Skin of body (tissue), 2 donors: ENCODE measurements around the gene NUP58. TPM values are rescaled to one million over a fixed set of nuclear protein-coding genes. Genes with fewer than 3 reads are reported as not detected.
"Not testable (repeated sequence)": the region's sequence is repeated elsewhere in the genome, so short reads cannot be mapped to it uniquely, and the experiment has no call there.

ENCODE experiments used
- DNase-seq: peaks from one replicate; lab custom pipeline; 2025; lab: John Stamatoyannopoulos, UW
- total RNA-seq: library from RNA; depleted of rRNA; stranded (reverse); fragments of >200 nt; gene quantifications from one replicate; pipeline ENCODE4 v1.2.3, GENCODE V29; 2014

The NUP58 gene
- total RNA-seq, 1 donor from 2014 or later: 68.0 TPM

GRCh38 chr13:25306671-25307464 is 5.4 kb downstream of the NUP58 start:
- DNase-seq: no peak

GRCh38 chr13:25310891-25311290 is 9.5 kb downstream of the NUP58 start:
- DNase-seq: no peak

GRCh38 chr13:25318946-25319345 is 17.5 kb downstream of the NUP58 start:
- DNase-seq: not testable (repeated sequence)

- DNase-seq: no peak
Measured at GRCh38 chr13:25319771-25320170, 18.3 kb downstream of the NUP58 start.

GRCh38 chr13:25324100-25324499 is 22.7 kb downstream of the NUP58 start:
- DNase-seq: no peak

- DNase-seq: no peak
Measured at GRCh38 chr13:25329706-25330105, 28.3 kb downstream of the NUP58 start.

GRCh38 chr13:25330541-25330940 is 29.1 kb downstream of the NUP58 start:
- DNase-seq: no peak

- no peak for DNase-seq
Measured at GRCh38 chr13:25335856-25336255, 34.4 kb downstream of the NUP58 start.

- DNase-seq: no peak
Measured at GRCh38 chr13:25345576-25345975, 44.2 kb downstream of the NUP58 start.

GRCh38 chr13:25347151-25347550 is 45.7 kb downstream of the NUP58 start:
- DNase-seq: no peak

GRCh38 chr13:25351404-25351803 is 50.0 kb downstream of the NUP58 start:
- DNase-seq: no peak

- DNase-seq: no peak
Measured at GRCh38 chr13:25352230-25352629, 50.8 kb downstream of the NUP58 start.

- no peak for DNase-seq
Measured at GRCh38 chr13:25352806-25353205, 51.4 kb downstream of the NUP58 start.

- DNase-seq: no peak
Measured at GRCh38 chr13:25353344-25353743, 51.9 kb downstream of the NUP58 start.

- no peak for DNase-seq
Measured at GRCh38 chr13:25354377-25354776, 53.0 kb downstream of the NUP58 start.

- not testable (repeated sequence) for DNase-seq
Measured at GRCh38 chr13:25360443-25360842, 59.0 kb downstream of the NUP58 start.

GRCh38 chr13:25365720-25366235 is 64.4 kb downstream of the NUP58 start:
- no peak for DNase-seq

- no peak for DNase-seq
Measured at GRCh38 chr13:25371158-25371874, 69.9 kb downstream of the NUP58 start.

GRCh38 chr13:25371875-25372283 is 70.5 kb downstream of the NUP58 start, which contains the start of gene ATP8A2:
Gene ATP8A2 (plus strand): TSS chr13:25371974. CDS start chr13:25372213, 239 bp downstream.
- DNase-seq: no peak

GRCh38 chr13:25372284-25373081 is 71.1 kb downstream of the NUP58 start:
- no peak for DNase-seq

- DNase-seq: no peak
Measured at GRCh38 chr13:25375727-25376358, 74.4 kb downstream of the NUP58 start.
